ENCODE data around the gene BID. TPM values are rescaled to one million over a fixed set of nuclear protein-coding genes. Genes with fewer than 3 reads are reported as not detected.

BID gene
- 71.7 and 84.3 TPM in 2 replicates for total RNA-seq (2014; rRNA removed; shearing (Covaris generic))

GRCh38 chr22:17774206-17774925 lies at the start of gene BID:
Gene BID (minus strand): TSS chr22:17774469. CDS start chr22:17750116, 24,353 bp downstream.

Small RNAs within 50 kb of the gene (small RNA-seq; reads per million reads assigned to genes)
- not detected for gene MIR3198-1

Other genes starting within 250 kb of the BID start
- gene SLC25A18, start 211.0 kb downstream of the BID start, total RNA-seq (2014; rRNA removed; shearing (Covaris generic)): 0.21 TPM in 1 of 2 replicates, not detected in the other
- 81.5 and 91.9 TPM in 2 replicates for gene ATP6V1E1, start 145.7 kb downstream of the BID start, total RNA-seq (2014; rRNA removed; shearing (Covaris generic))
- gene BCL2L13, start 135.7 kb downstream of the BID start, total RNA-seq (2014; rRNA removed; shearing (Covaris generic)): 36.1 and 55.6 TPM in 2 replicates

Data from A375 (cell line).